Kidney epithelial cell (primary cell): ENCODE measurements around the gene MAOB. TPM values are rescaled to one million over a fixed set of nuclear protein-coding genes. Genes with fewer than 3 reads are reported as not detected.

Experiments used
- DNase-seq: peaks from one replicate; pipeline ENCODE4 v3.0.0-alpha.2; 2010; ENCODE audit warnings: low read depth
- H3K27me3 ChIP-seq: 2 replicates; pipeline ENCODE4 v1.6.0; 2011; ENCODE audit warnings: low read length; ENCODE audit not compliant: control insufficient read depth, insufficient read depth
- H3K36me3 ChIP-seq: 2 replicates; pipeline ENCODE4 v1.5.1; 2011; ENCODE audit warnings: low read length; ENCODE audit not compliant: control insufficient read depth, insufficient read depth
- H3K4me3 ChIP-seq: 2 replicates; pipeline ENCODE4 v1.5.1; 2011; ENCODE audit warnings: low read depth, mild to moderate bottlenecking, control low read depth, low read length
- CTCF ChIP-seq: IDR thresholded peaks from 2 replicates; pipeline ENCODE4 v1.5.1; 2011; ENCODE audit warnings: mild to moderate bottlenecking, moderate library complexity, low read length, control low read depth, inconsistent platforms; ENCODE audit not compliant: insufficient read depth, poor library complexity, severe bottlenecking
- total RNA-seq: library from RNA; depleted of rRNA; stranded (reverse); fragments of >200 nt; gene quantifications from 2 replicates; pipeline ENCODE4 v1.2.3, GENCODE V29; 2015

The MAOB gene
- total RNA-seq, 1 donor from 2014 or later: 1.1 TPM

GRCh38 chrX:43718081-43718480 is 164.2 kb downstream of the MAOB start:
- DNase-seq: no peak
- no peak for TF ChIP-seq CTCF

DNA sequence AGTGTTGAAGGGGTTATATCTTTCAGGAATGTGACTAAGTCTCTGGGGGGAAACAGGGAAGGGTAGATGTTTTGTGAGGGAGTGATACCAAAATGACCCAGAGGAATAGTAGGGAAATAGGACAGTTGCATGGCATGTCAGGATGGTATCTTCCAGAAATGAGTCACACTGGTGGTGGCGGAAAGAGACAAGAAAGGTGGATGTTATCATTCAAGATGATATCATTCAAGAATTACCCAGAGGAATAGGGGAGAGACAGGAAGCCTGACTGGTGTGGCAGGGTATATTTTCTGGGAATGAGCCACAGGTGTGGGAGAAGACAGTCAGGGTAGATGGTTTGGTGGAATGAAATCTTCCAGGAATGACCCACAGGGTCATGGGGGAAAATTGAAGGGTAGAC is 165.1 kb downstream of the MAOB start:
- DNase-seq: no peak
- TF ChIP-seq CTCF: no peak
- H3K27me3 ChIP-seq: no peaks in the 10 kb centered on the region
- H3K4me3 ChIP-seq: no peak overlapping the region
- H3K36me3 ChIP-seq: no peaks in the 10 kb centered on the region

More at GRCh38 chrX:43718081-43718480, 164.2 kb downstream of the MAOB start:
- Histone ChIP-seq H3K27me3 (no peaks in the 10 kb centered on the region), H3K36me3 (no peaks in the 10 kb centered on the region), H3K4me3 (no peak overlapping the region)

GRCh38 chrX:43716696-43717095 is 165.6 kb downstream of the MAOB start:
- Histone ChIP-seq H3K27me3 (no peaks in the 10 kb centered on the region), H3K4me3 (no peak overlapping the region)
- TF ChIP-seq CTCF: no peak

More at GRCh38 chrX:43716696-43717095, 165.6 kb downstream of the MAOB start:
- no peak for DNase-seq
- no peaks in the 10 kb centered on the region for H3K36me3 ChIP-seq

Other genes starting within 250 kb of the MAOB start
- 1.0 and 2.1 TPM in 2 replicates for gene MAOA, start 226.2 kb downstream of the MAOB start, total RNA-seq
- gene NDP, start 90.9 kb upstream of the MAOB start, total RNA-seq: not detected in 2 replicates